Nephron progenitor cell (in vitro differentiated cells): ENCODE measurements around the gene RPL13A.
A peak's percentile ranks its signal among the peaks of the same experiment; 100 is the strongest.

ENCODE experiments used
- DNase-seq: peaks from one replicate; pipeline ENCODE4 v3.0.0; 2021
- H3K27ac Mint-ChIP-seq: 2 replicates; pipeline ENCODE4 v1.8.0; 2021; ENCODE audit warnings: mild to moderate bottlenecking, moderate library complexity, mixed read lengths
- H3K27me3 Mint-ChIP-seq: 2 replicates; pipeline ENCODE4 v1.8.0; 2021; ENCODE audit warnings: mild to moderate bottlenecking, low read depth, mixed read lengths; ENCODE audit not compliant: poor library complexity
- H3K36me3 Mint-ChIP-seq: 2 replicates; pipeline ENCODE4 v1.8.0; 2021; ENCODE audit warnings: low read depth, mixed read lengths
- H3K4me1 Mint-ChIP-seq: 2 replicates; pipeline ENCODE4 v1.8.0; 2021; ENCODE audit warnings: mixed read lengths
- H3K4me3 Mint-ChIP-seq: 2 replicates; pipeline ENCODE4 v1.8.0; 2021; ENCODE audit warnings: mild to moderate bottlenecking, moderate library complexity, mixed read lengths
- H3K9me3 Mint-ChIP-seq: 2 replicates; pipeline ENCODE4 v1.8.0; 2021; ENCODE audit warnings: mild to moderate bottlenecking, moderate library complexity, mixed read lengths
- TF ChIP-seq, protein P1 (sequence below): fragments of 200-600 bp; sonication (generic); IDR thresholded peaks from 2 replicates; pipeline ENCODE4 v1.5.0; 2021; ENCODE audit warnings: antibody characterized with exemption

RPL13A gene

GRCh38 chr19:49461656-49462055 lies 25.8 kb upstream of the RPL13A start:
- no peak overlapping the region for H3K27ac Mint-ChIP-seq
- H3K4me3 Mint-ChIP-seq = no peak overlapping the region
- DNase-seq = no peak
- no peaks in the 10 kb centered on the region for H3K27me3 Mint-ChIP-seq
- H3K4me1 Mint-ChIP-seq = peaks cover 6% of the 10 kb centered on the region
- no peaks in the 10 kb centered on the region for H3K9me3 Mint-ChIP-seq
- TF ChIP-seq, protein P1, sequence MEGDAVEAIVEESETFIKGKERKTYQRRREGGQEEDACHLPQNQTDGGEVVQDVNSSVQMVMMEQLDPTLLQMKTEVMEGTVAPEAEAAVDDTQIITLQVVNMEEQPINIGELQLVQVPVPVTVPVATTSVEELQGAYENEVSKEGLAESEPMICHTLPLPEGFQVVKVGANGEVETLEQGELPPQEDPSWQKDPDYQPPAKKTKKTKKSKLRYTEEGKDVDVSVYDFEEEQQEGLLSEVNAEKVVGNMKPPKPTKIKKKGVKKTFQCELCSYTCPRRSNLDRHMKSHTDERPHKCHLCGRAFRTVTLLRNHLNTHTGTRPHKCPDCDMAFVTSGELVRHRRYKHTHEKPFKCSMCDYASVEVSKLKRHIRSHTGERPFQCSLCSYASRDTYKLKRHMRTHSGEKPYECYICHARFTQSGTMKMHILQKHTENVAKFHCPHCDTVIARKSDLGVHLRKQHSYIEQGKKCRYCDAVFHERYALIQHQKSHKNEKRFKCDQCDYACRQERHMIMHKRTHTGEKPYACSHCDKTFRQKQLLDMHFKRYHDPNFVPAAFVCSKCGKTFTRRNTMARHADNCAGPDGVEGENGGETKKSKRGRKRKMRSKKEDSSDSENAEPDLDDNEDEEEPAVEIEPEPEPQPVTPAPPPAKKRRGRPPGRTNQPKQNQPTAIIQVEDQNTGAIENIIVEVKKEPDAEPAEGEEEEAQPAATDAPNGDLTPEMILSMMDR = no peak
- peaks cover 19% of the 10 kb centered on the region for H3K36me3 Mint-ChIP-seq

GRCh38 chr19:49462492-49462891 lies 24.9 kb upstream of the RPL13A start:
- H3K4me3 Mint-ChIP-seq = no peak overlapping the region
- no peaks in the 10 kb centered on the region for H3K27me3 Mint-ChIP-seq
- no peaks in the 10 kb centered on the region for H3K9me3 Mint-ChIP-seq
- H3K36me3 Mint-ChIP-seq = peaks cover 13% of the 10 kb centered on the region
- no peaks in the 10 kb centered on the region for H3K4me1 Mint-ChIP-seq
- H3K27ac Mint-ChIP-seq = peak overlapping the region; percentile 83
- DNase-seq = no peak
- TF ChIP-seq, protein P1 = no peak

DNA sequence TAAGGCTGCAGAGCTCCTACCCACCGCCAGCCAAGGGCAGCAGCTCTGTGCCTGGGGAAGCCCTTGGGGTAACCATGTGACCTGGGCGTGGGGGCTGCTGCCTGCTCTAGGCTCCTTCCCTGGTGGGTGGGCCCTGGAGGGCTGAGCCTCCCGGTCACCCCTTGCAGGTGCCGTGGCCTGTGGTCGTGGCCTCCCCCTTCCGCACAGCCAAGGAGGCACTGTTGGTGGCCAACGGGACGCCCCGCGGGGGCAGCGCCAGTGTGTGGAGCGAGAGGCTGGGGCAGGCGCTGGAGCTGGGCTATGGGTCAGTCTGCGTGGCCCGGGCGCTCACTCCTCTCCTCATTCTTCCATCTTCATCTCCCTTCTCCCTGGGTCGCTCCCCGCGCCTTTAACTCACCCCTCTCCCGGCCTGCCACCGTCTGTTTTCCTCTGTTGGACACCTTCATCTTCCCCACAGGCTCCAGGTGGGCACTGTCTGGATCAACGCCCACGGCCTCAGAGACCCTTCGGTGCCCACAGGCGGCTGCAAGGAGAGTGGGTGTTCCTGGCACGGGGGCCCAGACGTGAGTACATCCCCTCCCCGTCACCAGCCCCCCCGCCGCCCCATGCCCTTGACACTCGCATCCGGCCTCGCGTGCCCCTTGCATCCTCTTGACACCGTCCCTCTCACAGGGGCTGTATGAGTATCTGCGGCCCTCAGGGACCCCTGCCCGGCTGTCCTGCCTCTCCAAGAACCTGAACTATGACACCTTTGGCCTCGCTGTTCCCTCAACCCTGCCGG lies 23.3 kb upstream of the RPL13A start:
- Mint-ChIP-seq H3K4me1 (peaks cover 7% of the 10 kb centered on the region), H3K4me3 (no peak overlapping the region), H3K27me3 (no peaks in the 10 kb centered on the region), H3K9me3 (no peaks in the 10 kb centered on the region), H3K36me3 (peaks cover 19% of the 10 kb centered on the region), H3K27ac (no peak overlapping the region)
- TF ChIP-seq, protein P1 = no peak
- DNase-seq = no peak

DNA sequence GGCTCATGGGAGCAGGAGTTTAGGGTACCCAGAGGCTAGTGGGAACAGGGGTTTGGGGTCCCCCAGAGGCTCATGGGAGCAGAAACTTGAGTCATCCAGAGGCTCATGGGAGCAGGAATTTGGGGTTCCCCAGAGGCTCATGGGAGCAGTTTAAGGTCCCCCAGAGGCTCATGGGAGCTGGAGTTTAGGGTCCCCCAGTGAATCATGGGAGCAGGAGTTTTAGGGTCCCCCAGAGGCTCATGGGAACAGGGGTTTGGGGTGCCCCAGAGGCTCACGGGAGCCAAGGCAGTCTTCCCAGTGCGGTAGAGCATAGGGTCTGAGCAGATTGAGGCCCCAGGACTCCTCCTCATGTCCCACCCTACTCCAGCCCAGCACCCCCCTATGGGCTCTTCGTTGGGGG lies 22.0 kb upstream of the RPL13A start:
- Mint-ChIP-seq H3K36me3 (peaks cover 15% of the 10 kb centered on the region), H3K9me3 (no peaks in the 10 kb centered on the region), H3K4me1 (peaks cover 8% of the 10 kb centered on the region), H3K27ac (peak overlapping the region; percentile 48), H3K27me3 (no peaks in the 10 kb centered on the region), H3K4me3 (no peak overlapping the region)
- TF ChIP-seq, protein P1 = no peak
- no peak for DNase-seq

GRCh38 chr19:49468199-49468598 lies 19.2 kb upstream of the RPL13A start:
- peaks cover 8% of the 10 kb centered on the region for H3K4me1 Mint-ChIP-seq
- TF ChIP-seq, protein P1 = no peak
- H3K36me3 Mint-ChIP-seq = peaks cover 14% of the 10 kb centered on the region
- H3K9me3 Mint-ChIP-seq = no peaks in the 10 kb centered on the region
- no peaks in the 10 kb centered on the region for H3K27me3 Mint-ChIP-seq
- no peak overlapping the region for H3K27ac Mint-ChIP-seq
- no peak for DNase-seq
- no peak overlapping the region for H3K4me3 Mint-ChIP-seq
